Gastroesophageal sphincter (tissue), 4 donors: ENCODE measurements around the gene CFAP61. TPM values are rescaled to one million over a fixed set of nuclear protein-coding genes. Genes with fewer than 3 reads are reported as not detected.

Experiments
- ATAC-seq: fragments of 150-250 bp; one replicate; pipeline ENCODE4 v1.9.1; 2016; ENCODE audit warnings: mild to moderate bottlenecking, moderate library complexity
- H3K27ac ChIP-seq, 4 donors: fragments of 200-600 bp; sonication (generic) in 3 of 4; 1 replicate in 3 of 4; 2 replicates in 1 of 4; pipeline ENCODE4 v1.5.1; 2016 to 2019
- H3K27me3 ChIP-seq: fragments of 200-600 bp; sonication (generic); one replicate; pipeline ENCODE4 v1.5.1; 2019
- H3K36me3 ChIP-seq, 2 donors: fragments of 200-600 bp; sonication (generic); one replicate each; pipeline ENCODE4 v1.5.1; 2019; ENCODE audit warnings: control low read depth in 1 of 2
- H3K4me1 ChIP-seq, 3 donors: fragments of 200-600 bp; sonication (generic); 1 replicate in 2 of 3; 2 replicates in 1 of 3; pipeline ENCODE4 v1.5.1; 2016 to 2019; ENCODE audit warnings: control low read depth in 2 of 3
- H3K4me3 ChIP-seq, 2 donors: fragments of 200-600 bp; sonication (generic); one replicate each; pipeline ENCODE4 v1.5.1; 2019; ENCODE audit warnings: mild to moderate bottlenecking in 1 of 2, moderate library complexity in 1 of 2
- H3K9me3 ChIP-seq, 3 donors: fragments of 200-600 bp; sonication (generic); one replicate each; pipeline ENCODE4 v1.5.1; 2017 to 2019; ENCODE audit warnings: control low read depth in 2 of 3
- CTCF ChIP-seq, 4 experiments: fragments of 200-600 bp in 2 of 4; fragments of 450-650 bp in 2 of 4; sonication (generic) in 1 of 4; IDR thresholded peaks; one replicate each; pipeline ENCODE4 v1.5.1; 2017 to 2019; ENCODE audit warnings: antibody characterized with exemption in 4 of 4, mild to moderate bottlenecking in 2 of 4, moderate library complexity in 2 of 4
- EP300 ChIP-seq: sonication (generic); formaldehyde crosslinking; IDR thresholded peaks from one replicate; pipeline ENCODE4 v1.6.1; 2017; ENCODE audit warnings: antibody characterized with exemption, mild to moderate bottlenecking
- POLR2A ChIP-seq, 2 donors: fragments of 450-650 bp; IDR thresholded peaks; one replicate each; pipeline ENCODE4 v1.6.1; 2017; ENCODE audit warnings: antibody characterized with exemption in 2 of 2, mild to moderate bottlenecking in 2 of 2, moderate library complexity in 1 of 2
- POLR2AphosphoS5 ChIP-seq: sonication (generic); formaldehyde crosslinking; IDR thresholded peaks from one replicate; pipeline ENCODE4 v1.6.1; 2017; ENCODE audit warnings: antibody characterized with exemption
- WGBS, 2 donors: methylation state at CpG; one replicate each; pipeline ENCODE4 v1.1.5; 2018; ENCODE audit warnings: low coverage in 1 of 2; 5-methylcytosine and 5-hydroxymethylcytosine counted together
- total RNA-seq, 4 donors: library from RNA; depleted of rRNA; stranded (reverse); fragments of >200 nt; gene quantifications; one replicate each; pipeline ENCODE4 v1.1.0, GENCODE V29; 2016

CFAP61 gene
- total RNA-seq, 4 donors from 2014 or later = 0.27 to 0.54 (median 0.30) TPM; not detected in 1

GRCh38 chr20:20322912-20323311 is 270.6 kb downstream of the CFAP61 start:
- Histone ChIP-seq H3K27ac (no peak overlapping the region), H3K27me3 (peaks cover 4% of the 10 kb centered on the region), H3K9me3 (peaks cover 0 to 13% (median 0%) of the 10 kb centered on the region in 3 donors), H3K4me1 (no peaks in the 10 kb centered on the region), H3K36me3 (no peaks in the 10 kb centered on the region), H3K4me3 (no peak overlapping the region)
- TF ChIP-seq EP300 (no peak), CTCF (IDR thresholded peaks at IDR 0.05) (no peak), POLR2AphosphoS5 (no peak), POLR2A (IDR thresholded peaks at IDR 0.05) (no peak)
- WGBS, 2 donors = 81 to 87% methylated on average over 6 of the region's 6 CpGs
- no peak for ATAC-seq

GRCh38 chr20:20327746-20328145 is 275.4 kb downstream of the CFAP61 start:
- Histone ChIP-seq H3K4me1 (no peaks in the 10 kb centered on the region), H3K27me3 (peaks cover 12% of the 10 kb centered on the region), H3K4me3 (no peak overlapping the region), H3K36me3 (no peaks in the 10 kb centered on the region), H3K9me3 (no peaks in the 10 kb centered on the region), H3K27ac (no peak overlapping the region)
- no peak for ATAC-seq
- no peak for TF ChIP-seq EP300
- no peak for TF ChIP-seq POLR2AphosphoS5
- no peak for TF ChIP-seq POLR2A (IDR thresholded peaks at IDR 0.05)
- TF ChIP-seq CTCF (IDR thresholded peaks at IDR 0.05) = no peak
- 78% methylated on average over 3 of the region's 6 CpGs; no CpG with 5 or more reads in 1 of the 2 donors for WGBS, 2 donors

GRCh38 chr20:20329564-20329963 is 277.2 kb downstream of the CFAP61 start:
- Histone ChIP-seq H3K27ac (no peak overlapping the region), H3K4me1 (no peaks in the 10 kb centered on the region), H3K9me3 (no peaks in the 10 kb centered on the region), H3K4me3 (no peak overlapping the region), H3K27me3 (peaks cover 18% of the 10 kb centered on the region), H3K36me3 (no peaks in the 10 kb centered on the region)
- 88 to 100% methylated on average over 1 to 10 of the region's 13 CpGs for WGBS, 2 donors
- TF ChIP-seq EP300 = no peak
- TF ChIP-seq POLR2A (IDR thresholded peaks at IDR 0.05) = no peak
- no peak for TF ChIP-seq CTCF (IDR thresholded peaks at IDR 0.05)
- TF ChIP-seq POLR2AphosphoS5 = no peak
- ATAC-seq = no peak

- Histone ChIP-seq H3K27ac (no peak overlapping the region), H3K9me3 (peaks cover 0 to 5% (median 0%) of the 10 kb centered on the region in 3 donors), H3K36me3 (no peaks in the 10 kb centered on the region), H3K4me1 (no peaks in the 10 kb centered on the region), H3K27me3 (peaks cover 26% of the 10 kb centered on the region), H3K4me3 (no peak overlapping the region)
- ATAC-seq = no peak
- 36 to 40% methylated on average over 1 of the region's 1 CpG for WGBS, 2 donors
- TF ChIP-seq POLR2AphosphoS5 (no peak), POLR2A (IDR thresholded peaks at IDR 0.05) (no peak), EP300 (no peak), CTCF (IDR thresholded peaks at IDR 0.05) (no peak)
These were observed 278.8 kb downstream of the CFAP61 start for GRCh38 chr20:20331156-20331555.

- Histone ChIP-seq H3K4me3 (no peak overlapping the region), H3K9me3 (peaks cover 0 to 5% (median 0%) of the 10 kb centered on the region in 3 donors), H3K4me1 (no peaks in the 10 kb centered on the region), H3K36me3 (no peaks in the 10 kb centered on the region), H3K27ac (no peak overlapping the region), H3K27me3 (peaks cover 26% of the 10 kb centered on the region)
- TF ChIP-seq POLR2AphosphoS5 (no peak), CTCF (IDR thresholded peaks at IDR 0.05) (no peak), EP300 (no peak), POLR2A (IDR thresholded peaks at IDR 0.05) (no peak)
- WGBS, 2 donors = 64 to 71% methylated on average over 1 to 2 of the region's 2 CpGs
- no peak for ATAC-seq
These were observed 279.5 kb downstream of the CFAP61 start for GRCh38 chr20:20331817-20332216.
